Testis (tissue), 3 donors: ENCODE data around the gene PLA2G15. TPM values are rescaled to one million over a fixed set of nuclear protein-coding genes. Genes with fewer than 3 reads are reported as not detected.

Source experiments
- DNase-seq: peaks from one replicate; pipeline ENCODE4 v3.0.0-alpha.2; 2019
- H3K27ac ChIP-seq, 2 donors: fragments of 200-600 bp; sonication (generic); one replicate each; pipeline ENCODE4 v1.5.1; 2019
- H3K27me3 ChIP-seq: fragments of 200-600 bp; sonication (generic); one replicate; pipeline ENCODE4 v1.5.1; 2019
- H3K36me3 ChIP-seq: fragments of 200-600 bp; sonication (generic); one replicate; pipeline ENCODE4 v1.5.1; 2017; ENCODE audit warnings: low read depth; ENCODE audit errors: missing control alignments
- H3K4me1 ChIP-seq: fragments of 200-600 bp; sonication (generic); one replicate; pipeline ENCODE4 v1.5.1; 2019
- H3K4me3 ChIP-seq, 2 donors: fragments of 200-600 bp; sonication (generic); one replicate each; pipeline ENCODE4 v1.5.1; 2017 to 2019
- H3K9me3 ChIP-seq: fragments of 200-600 bp; sonication (generic); one replicate; pipeline ENCODE4 v1.5.1; 2017
- CTCF ChIP-seq, 3 experiments: fragments of 450-650 bp in 2 of 3; fragments of 200-600 bp in 1 of 3; sonication (generic) in 1 of 3; IDR thresholded peaks; one replicate each; pipeline ENCODE4 v1.5.1; 2016 to 2019; ENCODE audit warnings: antibody characterized with exemption in 3 of 3, mild to moderate bottlenecking in 2 of 3, moderate library complexity in 1 of 3
- POLR2A ChIP-seq: fragments of 450-650 bp; IDR thresholded peaks from one replicate; pipeline ENCODE4 v1.6.1; 2017; ENCODE audit warnings: antibody characterized with exemption, mild to moderate bottlenecking, moderate library complexity
- WGBS, 2 donors: methylation state at CpG; one replicate each; pipeline ENCODE4 v1.1.5; 2018; 5-methylcytosine and 5-hydroxymethylcytosine counted together
- intact Hi-C: fragments of 100-400 bp; cut with DNase I; formaldehyde crosslinking; loops from one replicate; pipeline ENCODE4 v1.15.1; 2023; ENCODE audit warnings: low total_unique reads
- polyA plus RNA-seq: library from polyadenylated mRNA; stranded (reverse); fragments of 350-450 nt; fragmentation: Illumina TruSeq; extraction: RNeasy Lipid Tissue Mini Kit (QIAGEN cat#74804); gene quantifications from one replicate; pipeline ENCODE4 v1.2.3, GENCODE V29; 2014; ENCODE audit warnings: low read depth, low replicate concordance; ENCODE audit not compliant: insufficient read depth
- total RNA-seq, 2 donors: library from RNA; depleted of rRNA; stranded (reverse); fragments of >200 nt; gene quantifications; one replicate each; pipeline ENCODE4 v1.2.3, GENCODE V29; 2016

Gene PLA2G15
- total and polyA plus RNA-seq, 3 donors from 2014 or later, result 27.3 to 44.7 (median 37.2) TPM

- no peak for TF ChIP-seq CTCF (IDR thresholded peaks at IDR 0.05)
- no peak for TF ChIP-seq POLR2A
- Histone ChIP-seq H3K4me1 (no peaks in the 10 kb centered on the region), H3K27ac (no peak overlapping the region), H3K27me3 (no peaks in the 10 kb centered on the region), H3K4me3 (no peak overlapping the region), H3K36me3 (no peaks in the 10 kb centered on the region), H3K9me3 (no peaks in the 10 kb centered on the region)
- 83 to 86% methylated on average over 2 of the region's 2 CpGs for WGBS, 2 donors
- peak; percentile 8 for DNase-seq
- intact Hi-C loops, result no loop called here
Observed at GRCh38 chr16:68227850-68228553, 17.2 kb upstream of the PLA2G15 start.

GRCh38 chr16:68228652-68229051, 16.5 kb upstream of the PLA2G15 start:
- Histone ChIP-seq H3K9me3 (no peaks in the 10 kb centered on the region), H3K4me3 (no peak overlapping the region), H3K4me1 (no peaks in the 10 kb centered on the region), H3K27me3 (no peaks in the 10 kb centered on the region), H3K36me3 (no peaks in the 10 kb centered on the region), H3K27ac (no peak overlapping the region)
- no peak for TF ChIP-seq POLR2A
- TF ChIP-seq CTCF (IDR thresholded peaks at IDR 0.05), result no peak
- intact Hi-C loops, result no loop called here
- peak; percentile 11 for DNase-seq
- 80 to 85% methylated on average over 3 of the region's 3 CpGs for WGBS, 2 donors

GRCh38 chr16:68229431-68230175, 15.6 kb upstream of the PLA2G15 start:
- no peak overlapping the region for H3K4me3 ChIP-seq
- no peak overlapping the region for H3K27ac ChIP-seq
- TF ChIP-seq CTCF (IDR thresholded peaks at IDR 0.05) (peak; percentile 58 to 84 (median 83)), POLR2A (no peak)
- intact Hi-C loops, result loop anchor here (10.0 kb wide), 1 partner anchor 145 kb away; the partner anchor contains the start of gene NFATC3
- peak; percentile 51 for DNase-seq
- no peaks in the 10 kb centered on the region for H3K27me3 ChIP-seq
- WGBS, 2 donors, result 82 to 84% methylated on average over 4 of the region's 4 CpGs
- H3K4me1 ChIP-seq, result no peaks in the 10 kb centered on the region
- H3K9me3 ChIP-seq, result no peaks in the 10 kb centered on the region
- no peaks in the 10 kb centered on the region for H3K36me3 ChIP-seq

- H3K9me3 ChIP-seq, result no peaks in the 10 kb centered on the region
- no peaks in the 10 kb centered on the region for H3K36me3 ChIP-seq
- intact Hi-C loops, result loop anchor here (10.0 kb wide), 1 partner anchor 145 kb away; the partner anchor contains the start of gene NFATC3
- no peaks in the 10 kb centered on the region for H3K4me1 ChIP-seq
- no peak overlapping the region for H3K4me3 ChIP-seq
- no peaks in the 10 kb centered on the region for H3K27me3 ChIP-seq
- WGBS, 2 donors, result 80 to 91% methylated on average over 3 to 9 of the region's 9 CpGs
- TF ChIP-seq CTCF (IDR thresholded peaks at IDR 0.05), result no peak
- no peak for TF ChIP-seq POLR2A
- no peak for DNase-seq
- no peak overlapping the region for H3K27ac ChIP-seq
Observed at GRCh38 chr16:68230176-68230571, 15.0 kb upstream of the PLA2G15 start.
